Heart left ventricle (tissue), 13 donors: ENCODE measurements around the gene ACACA.

Source experiments
- POLR2A ChIP-seq, 2 donors: fragments of 450-650 bp; IDR thresholded peaks; one replicate each; pipeline ENCODE4 v1.6.1; 2017; ENCODE audit warnings: antibody characterized with exemption in 2 of 2, mild to moderate bottlenecking in 2 of 2, moderate library complexity in 2 of 2
- TF ChIP-seq, protein P1 (sequence below), 12 donors: fragments of 200-600 bp; sonication (generic) in 4 of 12; IDR thresholded peaks; one replicate each; pipeline versions ENCODE4 v1.5.0 to v1.8.0; 2018 to 2022; ENCODE audit warnings: antibody characterized with exemption in 12 of 12, mild to moderate bottlenecking in 5 of 12
- donor health status: ischemic (EF 13 %, LVEDD 7.1; RV severe dilation, severe dysfunction).
- donor health status: DM: no; HTN: yes; CAD: no.
- donor health status: DM: no; HTN: no; CAD: no.
- donor health status: ischemic (EF 25% LVEDD 6.9; RV normal size, moderate dysfunction).
- donor health status: ischemic (EF 25% LVEDD 5.7; RV mildly dilated, moderate dysfunction).
- donor health status: ischemic (EF 35%, LVEDD 5.7; RV mildly dilated, moderate dysfunction).
- donor health status: nonischemic (EF 11% LVEDD 7.7; RV severe dilation, severe dysfunction).
- donor health status: DM: yes; HTN: yes; CAD: no.
- donor health status: PGD.
- donor health status: ischemic (EF 29% LVEDD 5.4; RV normal size, mild dysfunction).
- donor health status: nonischemic (EF 23%, LVEDD 6.1; RV moderate dilation, normal function).

DNA sequence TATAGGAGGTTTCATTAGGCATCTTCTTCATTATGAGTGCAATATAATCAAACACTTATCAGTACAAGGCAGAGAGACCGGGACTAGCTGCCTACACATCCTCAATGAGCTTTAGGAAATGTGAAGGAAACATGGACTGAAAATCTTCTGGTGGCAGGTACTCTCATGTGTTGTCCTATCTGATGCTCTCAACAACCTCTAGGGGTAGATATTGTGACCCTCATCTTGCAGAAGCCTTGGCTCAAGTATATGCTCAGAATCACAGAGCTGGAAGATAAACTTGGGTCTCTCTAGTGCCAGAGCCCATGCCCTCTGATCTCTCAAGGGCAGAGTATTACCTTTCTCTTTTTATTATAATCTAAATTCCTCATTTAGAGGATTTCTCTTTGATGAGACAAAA lies 212.4 kb downstream of the ACACA start:
- TF ChIP-seq, protein P1, sequence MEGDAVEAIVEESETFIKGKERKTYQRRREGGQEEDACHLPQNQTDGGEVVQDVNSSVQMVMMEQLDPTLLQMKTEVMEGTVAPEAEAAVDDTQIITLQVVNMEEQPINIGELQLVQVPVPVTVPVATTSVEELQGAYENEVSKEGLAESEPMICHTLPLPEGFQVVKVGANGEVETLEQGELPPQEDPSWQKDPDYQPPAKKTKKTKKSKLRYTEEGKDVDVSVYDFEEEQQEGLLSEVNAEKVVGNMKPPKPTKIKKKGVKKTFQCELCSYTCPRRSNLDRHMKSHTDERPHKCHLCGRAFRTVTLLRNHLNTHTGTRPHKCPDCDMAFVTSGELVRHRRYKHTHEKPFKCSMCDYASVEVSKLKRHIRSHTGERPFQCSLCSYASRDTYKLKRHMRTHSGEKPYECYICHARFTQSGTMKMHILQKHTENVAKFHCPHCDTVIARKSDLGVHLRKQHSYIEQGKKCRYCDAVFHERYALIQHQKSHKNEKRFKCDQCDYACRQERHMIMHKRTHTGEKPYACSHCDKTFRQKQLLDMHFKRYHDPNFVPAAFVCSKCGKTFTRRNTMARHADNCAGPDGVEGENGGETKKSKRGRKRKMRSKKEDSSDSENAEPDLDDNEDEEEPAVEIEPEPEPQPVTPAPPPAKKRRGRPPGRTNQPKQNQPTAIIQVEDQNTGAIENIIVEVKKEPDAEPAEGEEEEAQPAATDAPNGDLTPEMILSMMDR (IDR thresholded peaks at IDR 0.05), result no peak
- no peak for TF ChIP-seq POLR2A (IDR thresholded peaks at IDR 0.05)
